Immature natural killer cell (primary cell): Measurements from ENCODE around the gene MTHFR. TPM values are rescaled to one million over a fixed set of nuclear protein-coding genes. Genes with fewer than 3 reads are reported as not detected.
A peak's percentile ranks its signal among the peaks of the same experiment; 100 is the strongest.

Source experiments
- DNase-seq, 3 donors: peaks; one replicate each; pipeline ENCODE4 v3.0.0; 2022; ENCODE audit warnings: mixed read lengths in 1 of 3
- H3K27ac Mint-ChIP-seq, 6 donors: one replicate each; pipeline ENCODE4 v1.8.0; 2020; ENCODE audit warnings: mixed read lengths in 6 of 6, mild to moderate bottlenecking in 5 of 6, inconsistent platforms in 4 of 6, moderate library complexity in 3 of 6
- H3K27me3 Mint-ChIP-seq, 3 donors: one replicate each; pipeline ENCODE4 v1.8.0; 2020 to 2021; ENCODE audit warnings: low read depth in 3 of 3, mild to moderate bottlenecking in 3 of 3, mixed read lengths in 3 of 3, moderate library complexity in 3 of 3, inconsistent platforms in 1 of 3
- H3K36me3 Mint-ChIP-seq, 3 donors: one replicate each; pipeline ENCODE4 v1.8.0; 2020; ENCODE audit warnings: mixed read lengths in 3 of 3, inconsistent platforms in 2 of 3, mild to moderate bottlenecking in 2 of 3
- H3K4me1 Mint-ChIP-seq, 2 donors: one replicate each; pipeline ENCODE4 v1.8.0; 2020; ENCODE audit warnings: inconsistent platforms in 2 of 2, mild to moderate bottlenecking in 2 of 2, mixed read lengths in 2 of 2, moderate library complexity in 1 of 2
- H3K4me3 Mint-ChIP-seq, 5 donors: one replicate each; pipeline ENCODE4 v1.8.0; 2020; ENCODE audit warnings: mild to moderate bottlenecking in 5 of 5, mixed read lengths in 5 of 5, inconsistent platforms in 3 of 5, moderate library complexity in 3 of 5
- H3K9me3 Mint-ChIP-seq, 6 donors: one replicate each; pipeline ENCODE4 v1.8.0; 2020; ENCODE audit warnings: mild to moderate bottlenecking in 6 of 6, mixed read lengths in 6 of 6, inconsistent platforms in 4 of 6, moderate library complexity in 3 of 6
- polyA plus RNA-seq, 3 donors: library from polyadenylated mRNA; unstranded; fragments of 300-500 nt; fragmentation: Illumina TruSeq; gene quantifications; one replicate each; pipeline ENCODE4 v1.2.3, GENCODE V29; 2021

MTHFR gene
- polyA plus RNA-seq, 3 donors from 2014 or later: 5.0 to 15.2 (median 7.6) TPM

- peaks cover 0 to 1% (median 0%) of the 10 kb centered on the region in 3 donors for H3K27me3 Mint-ChIP-seq
- H3K9me3 Mint-ChIP-seq: no peaks in the 10 kb centered on the region
- H3K4me3 Mint-ChIP-seq: no peak overlapping the region
- peaks cover 0 to 9% of the 10 kb centered on the region in 2 donors for H3K4me1 Mint-ChIP-seq
- no peak overlapping the region for H3K27ac Mint-ChIP-seq
- no peak for DNase-seq
- peaks cover 5 to 13% (median 6%) of the 10 kb centered on the region in 3 donors for H3K36me3 Mint-ChIP-seq
Measured at GRCh38 chr1:11787804-11788436, 17.8 kb downstream of the MTHFR start.

- Mint-ChIP-seq H3K27me3 (peaks cover 0 to 1% (median 0%) of the 10 kb centered on the region in 3 donors), H3K27ac (no peak overlapping the region), H3K4me3 (no peak overlapping the region), H3K36me3 (peaks cover 5 to 13% (median 6%) of the 10 kb centered on the region in 3 donors), H3K9me3 (no peaks in the 10 kb centered on the region), H3K4me1 (peaks cover 0 to 9% of the 10 kb centered on the region in 2 donors)
- no peak for DNase-seq
Measured at GRCh38 chr1:11787251-11787803, 18.4 kb downstream of the MTHFR start.

GRCh38 chr1:11786168-11786567 lies 19.6 kb downstream of the MTHFR start:
- Mint-ChIP-seq H3K4me1 (peaks cover 0 to 9% of the 10 kb centered on the region in 2 donors), H3K27me3 (no peaks in the 10 kb centered on the region), H3K4me3 (peak overlapping the region in 1 of 5 donors; percentile 21), H3K36me3 (peaks cover 0 to 5% (median 0%) of the 10 kb centered on the region in 3 donors), H3K9me3 (no peaks in the 10 kb centered on the region), H3K27ac (peak overlapping the region in 2 of 6 donors; percentile 16 to 67)
- DNase-seq: no peak

GRCh38 chr1:11784993-11785769 lies 20.6 kb downstream of the MTHFR start:
- H3K4me1 Mint-ChIP-seq: peaks cover 0 to 9% of the 10 kb centered on the region in 2 donors
- no peaks in the 10 kb centered on the region for H3K9me3 Mint-ChIP-seq
- H3K36me3 Mint-ChIP-seq: no peaks in the 10 kb centered on the region
- H3K27ac Mint-ChIP-seq: no peak overlapping the region
- peak; percentile 33 to 48 (median 45) for DNase-seq
- peak overlapping the region; percentile 44 to 74 (median 68) for H3K4me3 Mint-ChIP-seq
- peaks cover 0 to 2% (median 0%) of the 10 kb centered on the region in 3 donors for H3K27me3 Mint-ChIP-seq

- Mint-ChIP-seq H3K27ac (peak overlapping the region in 2 of 6 donors; percentile 7 to 14), H3K4me1 (peaks cover 0 to 9% of the 10 kb centered on the region in 2 donors), H3K9me3 (no peaks in the 10 kb centered on the region), H3K4me3 (peak overlapping the region in 4 of 5 donors; percentile 10 to 47 (median 35)), H3K36me3 (no peaks in the 10 kb centered on the region), H3K27me3 (peaks cover 0 to 2% (median 0%) of the 10 kb centered on the region in 3 donors)
- no peak for DNase-seq
Measured at GRCh38 chr1:11784256-11784992, 21.3 kb downstream of the MTHFR start.

- Mint-ChIP-seq H3K27me3 (peaks cover 0 to 2% (median 0%) of the 10 kb centered on the region in 3 donors), H3K27ac (no peak overlapping the region), H3K4me3 (peak overlapping the region in 2 of 5 donors; percentile 15 to 29), H3K36me3 (no peaks in the 10 kb centered on the region), H3K9me3 (no peaks in the 10 kb centered on the region), H3K4me1 (peaks cover 0 to 9% of the 10 kb centered on the region in 2 donors)
- no peak for DNase-seq
Measured at GRCh38 chr1:11783556-11783955, 22.2 kb downstream of the MTHFR start.

GRCh38 chr1:11782127-11782708 lies 23.5 kb downstream of the MTHFR start:
- Mint-ChIP-seq H3K27me3 (peaks cover 0 to 2% (median 0%) of the 10 kb centered on the region in 3 donors), H3K36me3 (no peaks in the 10 kb centered on the region)

GRCh38 chr1:11781297-11781696 lies 24.5 kb downstream of the MTHFR start:
- Mint-ChIP-seq H3K27ac (no peak overlapping the region), H3K9me3 (no peaks in the 10 kb centered on the region), H3K4me3 (no peak overlapping the region), H3K27me3 (peaks cover 0 to 2% (median 0%) of the 10 kb centered on the region in 3 donors), H3K4me1 (peaks cover 0 to 9% of the 10 kb centered on the region in 2 donors), H3K36me3 (no peaks in the 10 kb centered on the region)
- no peak for DNase-seq

More at GRCh38 chr1:11782127-11782708, 23.5 kb downstream of the MTHFR start:
- Mint-ChIP-seq H3K4me3 (no peak overlapping the region), H3K27ac (no peak overlapping the region), H3K9me3 (no peaks in the 10 kb centered on the region), H3K4me1 (peaks cover 0 to 9% of the 10 kb centered on the region in 2 donors)
- no peak for DNase-seq

- Mint-ChIP-seq H3K4me1 (peaks cover 0 to 9% of the 10 kb centered on the region in 2 donors), H3K27ac (peak overlapping the region in 1 of 6 donors; percentile 61), H3K4me3 (no peak overlapping the region), H3K9me3 (no peaks in the 10 kb centered on the region), H3K27me3 (peaks cover 0 to 4% (median 0%) of the 10 kb centered on the region in 3 donors), H3K36me3 (no peaks in the 10 kb centered on the region)
- no peak for DNase-seq
Measured at GRCh38 chr1:11780380-11781147, 25.2 kb downstream of the MTHFR start.

GRCh38 chr1:11779715-11780379 lies 25.9 kb downstream of the MTHFR start:
- no peak for DNase-seq
- no peak overlapping the region for H3K4me3 Mint-ChIP-seq
- H3K27ac Mint-ChIP-seq: no peak overlapping the region
- H3K36me3 Mint-ChIP-seq: no peaks in the 10 kb centered on the region
- peaks cover 0 to 4% (median 0%) of the 10 kb centered on the region in 3 donors for H3K27me3 Mint-ChIP-seq
- H3K9me3 Mint-ChIP-seq: no peaks in the 10 kb centered on the region
- peaks cover 0 to 3% of the 10 kb centered on the region in 2 donors for H3K4me1 Mint-ChIP-seq

GRCh38 chr1:11778844-11779623 lies 26.7 kb downstream of the MTHFR start:
- DNase-seq: no peak
- Mint-ChIP-seq H3K27ac (no peak overlapping the region), H3K4me3 (no peak overlapping the region), H3K9me3 (no peaks in the 10 kb centered on the region), H3K36me3 (no peaks in the 10 kb centered on the region), H3K4me1 (peaks cover 0 to 1% of the 10 kb centered on the region in 2 donors), H3K27me3 (peaks cover 0 to 4% (median 0%) of the 10 kb centered on the region in 3 donors)
